GM12801 (cell line): ENCODE data around the gene GMEB2.

Experiments
- CTCF ChIP-seq: IDR thresholded peaks from one replicate; pipeline ENCODE4 v1.5.1; 2011; ENCODE audit warnings: control low read depth; ENCODE audit not compliant: insufficient read length; ENCODE audit errors: extremely low read depth

Gene GMEB2

GRCh38 chr20:63538204-63539091, 88.5 kb downstream of the GMEB2 start:
- TF ChIP-seq CTCF: no peak
